HG03354 (cell line): Measurements from ENCODE around the gene SMIM12.
"Not testable (repeated sequence)": the region's sequence is repeated elsewhere in the genome, so short reads cannot be mapped to it uniquely, and the experiment has no call there.

Experiments
- ATAC-seq: cut with Tn5 transposase; IDR thresholded peaks from one replicate; pipeline ENCODE4 v1.9.1; 2021; ENCODE audit warnings: mild to moderate bottlenecking; ENCODE audit not compliant: unreplicated experiment, poor library complexity, severe bottlenecking

SMIM12 gene

GRCh38 chr1:34846265-34846664, 13.3 kb downstream of the SMIM12 start:
- ATAC-seq, result no peak

DNA sequence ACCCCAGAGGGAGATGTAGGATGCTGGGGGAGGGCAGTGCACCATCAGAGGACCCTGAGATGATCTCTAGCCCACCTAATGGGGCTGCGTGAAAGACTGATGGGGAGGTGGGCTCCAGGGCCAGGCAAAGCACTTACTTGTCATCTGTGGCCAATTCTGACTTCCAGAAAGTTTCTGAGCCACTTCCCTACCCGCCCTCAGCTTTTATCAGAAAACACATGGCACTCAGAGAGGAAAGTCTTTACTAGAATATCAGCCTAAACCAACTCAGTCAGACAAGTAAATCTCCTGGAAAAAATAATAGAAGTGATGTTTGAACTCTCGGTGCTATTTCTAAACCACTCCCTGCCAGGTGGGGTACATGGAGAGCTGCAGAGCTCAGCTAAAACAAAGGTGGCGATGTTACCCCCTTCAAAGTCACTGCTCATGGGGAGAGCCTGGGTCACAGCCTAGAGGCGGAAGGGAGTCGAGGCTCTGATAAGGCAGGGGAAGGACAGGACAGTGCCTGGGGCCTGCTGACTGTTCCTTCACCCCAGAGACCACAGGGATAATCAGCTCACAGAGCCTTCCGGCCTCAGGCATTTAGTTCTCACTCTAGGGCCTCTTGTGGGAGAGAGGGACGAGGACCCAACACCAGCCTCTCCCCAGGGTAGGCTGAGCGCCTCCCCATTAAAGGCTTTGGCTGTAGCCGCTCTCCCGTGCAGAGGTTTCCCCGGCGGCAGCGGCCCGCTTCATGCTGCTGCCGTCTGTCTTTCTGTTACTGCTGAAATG, 14.2 kb downstream of the SMIM12 start:
- ATAC-seq, result no peak

DNA sequence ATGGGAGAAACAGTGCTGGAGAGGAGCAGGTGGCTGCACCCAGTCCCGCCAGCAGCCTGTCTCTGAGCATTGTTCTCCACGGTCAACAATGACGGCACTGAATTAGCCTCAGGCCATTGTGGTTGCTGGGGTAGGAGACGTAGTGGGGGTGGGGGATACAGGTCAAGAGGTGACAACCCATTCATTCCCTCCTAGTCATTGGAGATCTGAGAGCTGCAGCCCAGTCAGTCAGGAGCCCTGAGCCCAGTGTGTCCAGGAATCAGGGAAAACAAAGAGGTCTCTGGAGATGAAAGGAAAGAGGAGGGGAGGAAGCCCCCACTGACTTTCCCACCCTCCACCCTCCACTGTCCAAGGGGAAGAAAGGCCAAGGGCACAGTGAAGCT, 15.3 kb downstream of the SMIM12 start:
- ATAC-seq, result no peak

DNA sequence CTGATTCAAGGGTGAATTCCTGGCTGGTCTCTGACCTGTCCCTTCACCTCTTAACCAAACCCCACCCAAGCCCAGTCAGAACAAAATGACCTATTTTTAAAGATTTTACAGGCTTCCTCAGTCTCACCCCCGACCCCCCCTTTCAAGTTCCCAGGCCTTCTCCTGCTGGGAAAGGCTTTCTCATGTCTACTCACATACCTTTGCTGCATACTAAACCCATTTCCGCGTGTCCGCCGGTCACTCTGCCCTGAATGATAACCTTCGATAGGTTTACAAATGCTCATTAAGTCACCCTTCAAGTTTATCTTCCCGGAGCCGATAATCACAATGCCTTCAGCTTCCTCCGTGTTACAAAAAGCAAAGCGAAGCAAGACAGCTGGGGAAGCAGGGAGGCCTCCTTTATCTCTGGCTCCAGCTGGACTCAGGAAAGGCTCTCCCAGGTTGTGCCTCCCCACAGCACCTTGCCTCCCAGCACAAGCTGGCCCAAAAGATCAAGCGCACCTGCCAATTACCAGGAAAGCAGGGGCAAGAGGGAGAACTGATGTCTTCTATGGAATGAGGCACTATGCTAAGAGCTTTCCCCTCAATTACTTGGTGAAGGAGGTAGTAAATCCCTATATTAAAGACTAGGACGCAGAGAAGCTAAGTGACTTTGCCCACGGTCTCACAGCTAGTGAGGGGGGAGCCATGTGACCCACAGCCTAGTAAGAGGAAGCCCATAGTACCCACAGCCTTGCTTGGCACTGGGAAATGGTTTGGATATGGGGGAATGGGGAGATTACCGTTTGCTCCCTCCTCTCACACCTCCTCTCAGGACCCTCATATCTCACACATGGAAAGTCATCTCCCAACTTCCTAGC, 15.9 kb downstream of the SMIM12 start:
- ATAC-seq, result no peak

DNA sequence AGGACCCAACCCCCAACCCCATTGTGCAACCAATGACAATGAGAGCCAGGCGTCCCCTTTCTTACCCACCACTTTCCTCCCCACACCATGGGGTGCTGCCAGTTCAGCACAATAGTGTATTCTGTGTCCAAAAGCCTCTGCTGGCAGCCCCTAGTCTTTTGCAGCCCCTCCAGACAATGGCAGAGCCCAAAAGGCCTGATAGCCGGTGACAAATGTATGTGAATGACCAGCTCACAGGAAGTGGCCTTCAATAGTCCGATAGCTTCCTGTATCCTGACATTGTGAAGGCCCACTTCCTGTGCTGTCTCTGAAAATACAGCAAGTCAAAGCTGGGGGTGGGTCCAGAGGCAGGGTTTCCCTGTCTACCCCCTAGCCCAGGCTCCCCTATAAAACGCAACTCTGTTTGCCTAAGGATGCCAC, 16.6 kb downstream of the SMIM12 start:
- ATAC-seq, result no peak

DNA sequence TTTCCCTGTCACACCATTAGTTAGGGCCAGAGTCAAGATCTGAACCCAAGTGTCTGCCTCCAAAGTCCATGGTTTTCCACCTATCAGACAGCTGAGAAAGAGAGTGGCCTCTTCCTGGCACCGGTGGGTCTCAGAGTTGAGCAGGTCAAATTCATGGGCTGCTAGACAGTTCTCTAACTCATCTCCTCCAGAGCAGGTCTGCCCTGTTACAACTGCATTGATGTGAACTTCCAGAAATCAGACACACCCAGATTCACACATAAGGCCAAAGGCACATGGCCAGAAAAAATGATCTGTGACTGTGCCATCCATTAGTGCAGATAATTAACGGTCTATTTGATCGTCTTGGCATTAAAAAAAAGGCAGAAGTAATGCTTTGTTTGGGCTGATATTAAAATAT, 17.5 kb downstream of the SMIM12 start:
- ATAC-seq, result no peak

DNA sequence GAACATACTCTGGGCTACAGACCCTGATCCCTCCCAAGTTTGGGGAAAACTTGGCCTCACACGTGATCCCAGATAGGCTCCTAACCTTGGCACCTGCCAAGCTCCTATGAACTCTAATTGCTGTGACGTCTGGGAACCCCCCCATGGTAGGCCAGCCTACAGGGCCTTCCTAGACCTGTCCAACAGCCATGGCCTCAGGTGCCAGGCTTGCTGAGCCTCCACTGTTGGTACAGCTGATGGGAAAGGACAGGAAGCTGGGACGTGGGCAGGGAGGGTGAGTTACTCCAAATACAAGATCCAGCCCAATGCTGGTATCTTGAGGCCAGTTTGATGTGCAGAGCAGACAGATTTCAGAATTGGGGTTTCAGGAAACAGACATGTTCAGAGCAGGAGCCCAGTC, 19.1 kb downstream of the SMIM12 start:
- no peak for ATAC-seq

DNA sequence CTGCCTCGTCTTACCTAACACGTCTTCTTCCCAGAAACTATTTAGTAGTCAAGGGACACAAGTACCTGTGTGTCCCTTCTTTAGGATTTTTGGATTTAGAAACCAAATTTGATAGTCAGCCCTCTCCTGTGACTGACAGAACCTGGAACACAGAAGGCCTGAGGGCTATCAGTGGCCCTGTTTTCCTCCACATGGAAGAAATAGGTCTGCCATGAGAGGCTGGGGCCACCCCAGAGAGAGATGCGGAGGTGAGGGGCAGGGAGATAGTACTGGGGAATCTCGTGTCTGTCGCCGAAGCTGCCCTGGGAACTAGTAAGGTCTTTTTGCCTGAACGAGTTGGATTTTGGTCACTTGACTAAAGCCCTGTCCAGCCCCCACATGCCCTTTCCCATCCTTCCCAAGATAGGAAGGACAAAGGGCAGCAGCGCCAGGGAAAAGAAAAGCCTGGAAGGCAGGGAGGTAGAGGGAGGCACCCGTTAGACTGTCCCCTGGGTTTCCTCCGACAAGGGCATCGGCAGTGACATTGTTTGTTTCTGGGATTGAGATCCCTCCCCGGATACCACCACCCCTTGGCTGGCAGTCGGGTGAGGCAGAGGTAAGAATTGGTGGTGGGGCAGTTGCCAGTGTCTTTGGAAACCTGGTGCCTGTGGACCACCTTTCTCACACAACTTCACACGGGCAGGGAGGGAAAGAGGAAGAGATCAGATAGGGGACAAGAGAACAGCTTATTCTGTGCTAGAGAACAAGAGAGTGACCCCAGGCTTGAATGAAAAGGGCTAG, 19.8 kb downstream of the SMIM12 start:
- ATAC-seq, result no peak

DNA sequence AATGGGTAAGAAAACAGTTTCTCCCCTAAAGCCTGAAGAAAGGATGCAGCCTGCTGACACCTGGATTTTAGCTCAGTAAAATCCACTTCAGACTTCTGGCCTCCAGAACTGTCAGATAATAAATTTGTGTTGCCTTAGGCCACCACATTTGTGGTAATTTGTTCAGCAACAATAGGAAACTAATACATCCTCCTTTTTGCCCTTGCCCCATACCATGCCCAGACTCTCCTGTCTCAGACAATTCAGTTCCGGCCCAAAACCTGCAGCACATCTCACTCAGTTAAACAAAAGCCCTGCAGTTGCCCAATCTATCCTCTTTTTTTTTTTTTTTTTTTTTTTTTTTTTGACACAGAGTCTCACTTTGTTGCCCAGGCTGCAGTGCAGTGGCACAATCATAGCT, 25.8 kb downstream of the SMIM12 start:
- no peak for ATAC-seq

DNA sequence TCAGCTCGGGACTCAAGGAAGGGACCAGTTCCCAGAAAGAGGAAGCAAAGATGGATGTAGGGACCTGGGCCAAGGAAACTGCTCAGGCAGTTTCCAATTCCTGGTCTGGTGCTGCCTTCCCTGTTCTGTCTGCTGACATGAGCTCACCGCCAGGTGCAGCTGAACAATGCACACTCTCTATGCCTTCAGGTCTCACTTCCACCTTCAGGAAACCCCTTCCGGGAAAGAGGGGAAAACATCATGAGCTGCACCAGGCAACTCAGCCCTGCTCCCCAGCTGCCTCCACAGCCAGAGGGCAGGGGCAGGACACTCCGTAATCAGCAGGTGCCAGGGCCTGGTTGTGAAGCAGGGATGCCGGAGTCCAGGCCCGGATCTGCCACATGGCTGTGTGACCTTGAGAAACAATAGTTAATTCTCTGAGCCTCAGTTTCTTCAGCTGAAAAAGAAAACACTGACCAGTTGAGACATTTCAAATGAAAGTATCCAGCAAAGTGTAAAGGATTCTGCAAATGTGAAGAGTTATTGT, 27.8 kb downstream of the SMIM12 start:
- ATAC-seq, result no peak

DNA sequence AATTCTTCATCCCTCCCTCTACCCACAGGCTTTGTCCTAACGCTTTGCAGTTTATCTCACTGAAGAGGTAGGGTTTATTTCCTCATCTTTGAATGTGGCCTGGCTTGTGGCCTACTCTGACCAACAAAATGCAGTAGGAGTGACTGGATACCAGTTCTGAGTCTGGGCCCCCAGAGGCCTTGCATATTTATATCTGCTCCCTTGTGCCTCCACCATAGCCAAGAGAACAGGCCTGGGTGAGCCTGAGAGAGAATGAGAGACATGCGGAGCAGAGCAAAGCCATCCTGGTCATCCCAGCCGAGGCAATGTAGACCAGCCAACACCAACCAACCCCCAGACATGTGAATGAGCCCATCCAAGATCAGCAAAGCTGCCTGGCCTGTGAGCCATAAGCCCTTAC, 30.3 kb downstream of the SMIM12 start:
- no peak for ATAC-seq

DNA sequence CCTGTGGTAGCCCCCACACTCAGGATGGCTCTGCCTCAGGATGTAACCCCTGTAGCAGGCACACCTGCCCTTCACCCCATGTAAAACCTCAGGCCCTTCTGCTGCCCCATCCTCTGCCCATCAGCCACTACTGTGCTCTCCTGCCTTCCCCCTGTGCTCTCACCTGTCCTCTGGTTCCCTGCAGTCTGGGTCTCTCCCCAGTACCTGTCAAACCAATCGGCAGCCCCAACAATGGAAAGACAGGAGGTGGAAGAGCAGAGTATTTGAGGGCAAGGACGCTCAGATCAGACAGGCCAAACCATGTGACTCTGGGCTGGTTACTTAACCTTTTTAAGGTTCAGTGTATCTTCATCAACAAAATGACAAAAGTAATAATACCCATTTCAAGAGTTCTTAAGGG, 30.9 kb downstream of the SMIM12 start:
- no peak for ATAC-seq

- no peak for ATAC-seq
Observed at GRCh38 chr1:34827341-34827941, 32.1 kb downstream of the SMIM12 start.

DNA sequence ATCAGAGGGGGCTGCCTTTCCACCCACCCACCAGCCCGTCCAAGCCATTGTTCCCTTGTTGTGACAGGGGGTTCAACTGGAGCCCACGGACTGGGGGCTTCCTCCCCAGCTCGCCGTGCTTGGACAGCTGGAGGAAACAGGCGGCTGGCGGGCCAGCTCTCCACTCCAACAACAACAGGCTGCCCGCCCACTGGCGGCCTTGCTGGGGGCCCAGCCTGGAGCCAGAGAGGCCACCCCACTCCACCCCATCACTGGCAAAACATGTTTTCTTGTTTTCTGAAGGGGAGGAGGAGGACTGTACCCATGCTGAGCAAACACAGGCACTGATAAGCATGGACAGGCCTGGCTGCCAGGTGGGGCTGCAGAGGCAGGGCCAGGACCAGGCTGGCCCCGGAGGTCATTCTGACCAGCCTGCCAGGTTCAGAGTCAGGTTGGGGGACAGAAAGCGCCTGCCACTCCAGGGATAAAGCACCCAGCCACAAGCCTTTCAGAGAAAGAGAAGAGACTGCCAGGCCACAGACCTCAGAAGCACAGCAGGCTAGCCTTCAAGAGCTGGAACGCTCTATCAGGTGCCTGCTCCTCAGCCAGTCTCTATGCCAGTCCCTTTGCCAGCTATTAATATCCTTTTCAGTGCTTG, 34.0 kb downstream of the SMIM12 start:
- ATAC-seq, result no peak

DNA sequence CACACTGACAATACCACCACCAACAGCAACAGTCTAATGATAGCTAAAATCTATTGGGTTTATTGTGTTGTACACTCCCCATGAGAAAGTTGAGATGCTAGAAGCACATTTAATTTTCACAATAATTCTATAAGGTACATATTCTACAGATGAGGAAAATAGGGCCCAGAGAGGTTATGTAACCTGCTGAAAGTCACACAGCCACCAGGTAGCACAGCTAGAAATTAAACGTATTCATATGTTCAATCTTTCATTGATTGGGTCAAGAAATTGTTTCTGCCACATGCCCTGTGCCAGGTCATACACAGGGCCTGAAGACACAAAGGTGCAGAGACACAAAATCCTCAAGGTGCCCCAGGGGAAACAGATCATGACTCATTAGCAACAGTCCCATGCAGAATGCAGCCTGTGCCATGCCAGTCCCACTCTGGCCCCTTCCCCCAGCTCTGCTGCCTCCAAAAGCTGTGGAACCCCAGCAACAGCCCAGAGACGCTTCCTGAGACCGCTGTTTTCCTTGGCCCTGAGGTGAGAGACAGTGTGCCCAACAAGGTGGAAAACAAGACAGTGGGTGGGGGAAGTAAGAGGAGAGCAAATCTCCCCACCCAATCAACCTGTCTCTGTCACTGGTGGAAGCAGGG, 34.6 kb downstream of the SMIM12 start:
- no peak for ATAC-seq

DNA sequence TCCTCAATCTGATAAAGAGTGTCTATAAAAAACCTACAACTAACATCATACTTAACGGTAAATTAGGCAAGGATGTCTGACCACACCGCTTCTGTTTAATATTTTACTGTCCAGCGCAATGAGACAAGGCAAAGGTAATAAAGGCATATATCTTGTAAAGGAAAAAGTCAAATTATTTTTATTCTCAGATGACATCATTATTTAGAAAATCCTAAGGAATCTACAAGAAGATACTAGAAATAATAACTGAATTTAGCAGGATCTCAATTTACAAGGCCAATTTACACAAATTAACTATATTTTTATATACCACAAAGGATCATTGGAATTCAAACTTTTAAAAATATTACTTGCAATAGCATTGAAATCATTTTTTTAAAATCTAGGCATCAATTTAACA, 37.3 kb downstream of the SMIM12 start:
- ATAC-seq, result no peak

GRCh38 chr1:34818862-34819261, 40.7 kb downstream of the SMIM12 start:
- not testable (repeated sequence) for ATAC-seq

GRCh38 chr1:34816778-34817177, 42.8 kb downstream of the SMIM12 start:
- no peak for ATAC-seq

- ATAC-seq, result no peak
Observed at GRCh38 chr1:34816332-34816731, 43.2 kb downstream of the SMIM12 start.
